ENCODE data around the gene PRPF39.

The PRPF39 gene

GRCh38 chr14:45083976-45084722 is at the start of gene PRPF39:
Gene PRPF39 (plus strand): TSS chr14:45084116. CDS start chr14:45095240, 11,124 bp downstream.
- DNase-seq, result peak; percentile 91
- in situ Hi-C loops (cut with HindIII; ENCODE audit: low pct_ligation_motif_present, low pct_unique_long_range_greater_than_20kb, low sequenced_read_pairs), result no loop called here

DNA sequence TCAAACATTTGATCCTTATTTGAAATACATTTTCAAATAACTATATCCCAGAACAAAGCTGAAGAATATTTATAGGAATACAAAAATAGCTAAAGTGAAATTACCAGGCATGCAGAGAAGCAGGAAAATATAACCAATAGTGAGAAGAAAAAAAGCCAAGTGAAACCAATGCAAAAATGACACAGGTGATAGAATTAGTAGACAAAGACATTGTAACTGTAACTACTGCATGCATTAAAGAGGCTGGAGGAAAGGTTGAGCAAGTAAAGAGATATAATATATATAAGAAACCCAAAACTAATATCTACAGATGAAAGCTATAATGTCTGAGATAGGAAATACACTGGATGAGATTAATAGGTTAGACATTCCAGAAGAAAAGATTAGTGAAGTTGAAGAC is 49.2 kb upstream of the PRPF39 start:
- DNase-seq, result no peak
- in situ Hi-C loops (cut with HindIII; ENCODE audit: low pct_ligation_motif_present, low pct_unique_long_range_greater_than_20kb, low sequenced_read_pairs), result no loop called here

DNA sequence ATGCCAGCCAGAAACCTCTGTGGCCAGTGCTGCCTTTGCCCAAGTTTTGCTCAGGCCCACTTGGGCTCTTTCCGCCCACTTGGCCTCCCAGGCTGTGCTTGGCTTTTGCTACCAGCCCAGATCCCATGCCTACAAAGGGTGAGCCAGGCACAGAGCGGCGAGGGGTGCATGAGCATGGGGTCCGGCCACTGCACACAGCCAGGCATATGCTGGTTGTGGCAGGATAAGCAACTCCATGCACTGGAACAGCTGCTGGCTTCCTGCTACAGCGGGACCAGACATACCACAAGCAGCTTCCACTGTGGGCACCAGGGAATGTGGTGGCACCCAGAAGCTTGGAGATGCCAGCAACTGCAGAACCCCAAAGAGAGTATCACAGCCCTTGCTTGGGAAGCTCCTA is 45.7 kb upstream of the PRPF39 start:
- no peak for DNase-seq
- in situ Hi-C loops (cut with HindIII; ENCODE audit: low pct_ligation_motif_present, low pct_unique_long_range_greater_than_20kb, low sequenced_read_pairs), result no loop called here

- in situ Hi-C loops (cut with HindIII; ENCODE audit: low pct_ligation_motif_present, low pct_unique_long_range_greater_than_20kb, low sequenced_read_pairs), result no loop called here
- peak; percentile 5 for DNase-seq
These were observed 45.1 kb upstream of the PRPF39 start for GRCh38 chr14:45038865-45039264.

DNA sequence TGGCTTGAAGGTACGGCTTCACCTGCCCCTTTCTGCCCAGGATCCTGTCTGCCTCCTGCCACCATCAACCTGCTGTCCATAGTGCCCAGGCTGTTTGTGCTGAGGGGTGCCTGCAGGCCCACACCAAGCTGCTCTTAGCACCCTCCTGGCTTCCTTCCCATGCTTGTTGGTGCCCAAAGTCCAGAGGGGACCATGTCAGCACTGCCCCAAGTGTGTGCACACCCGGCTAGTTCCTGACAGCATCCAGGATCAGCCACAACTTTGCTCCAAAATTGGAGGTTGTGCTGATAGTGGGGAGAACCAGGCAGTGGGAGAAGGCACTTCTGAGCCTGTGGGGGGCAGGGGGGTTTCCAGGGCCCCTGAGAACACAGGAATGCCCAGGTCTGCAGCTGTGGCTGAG is 44.5 kb upstream of the PRPF39 start:
- no peak for DNase-seq
- in situ Hi-C loops (cut with HindIII; ENCODE audit: low pct_ligation_motif_present, low pct_unique_long_range_greater_than_20kb, low sequenced_read_pairs), result no loop called here

- in situ Hi-C loops (cut with HindIII; ENCODE audit: low pct_ligation_motif_present, low pct_unique_long_range_greater_than_20kb, low sequenced_read_pairs), result no loop called here
- no peak for DNase-seq
These were observed 42.3 kb upstream of the PRPF39 start for GRCh38 chr14:45041641-45042040.

- in situ Hi-C loops (cut with HindIII; ENCODE audit: low pct_ligation_motif_present, low pct_unique_long_range_greater_than_20kb, low sequenced_read_pairs), result no loop called here
- no peak for DNase-seq
These were observed 39.3 kb upstream of the PRPF39 start for GRCh38 chr14:45044638-45045037.

GRCh38 chr14:45048385-45048784 is 35.5 kb upstream of the PRPF39 start:
- in situ Hi-C loops (cut with HindIII; ENCODE audit: low pct_ligation_motif_present, low pct_unique_long_range_greater_than_20kb, low sequenced_read_pairs), result no loop called here
- DNase-seq, result no peak

DNA sequence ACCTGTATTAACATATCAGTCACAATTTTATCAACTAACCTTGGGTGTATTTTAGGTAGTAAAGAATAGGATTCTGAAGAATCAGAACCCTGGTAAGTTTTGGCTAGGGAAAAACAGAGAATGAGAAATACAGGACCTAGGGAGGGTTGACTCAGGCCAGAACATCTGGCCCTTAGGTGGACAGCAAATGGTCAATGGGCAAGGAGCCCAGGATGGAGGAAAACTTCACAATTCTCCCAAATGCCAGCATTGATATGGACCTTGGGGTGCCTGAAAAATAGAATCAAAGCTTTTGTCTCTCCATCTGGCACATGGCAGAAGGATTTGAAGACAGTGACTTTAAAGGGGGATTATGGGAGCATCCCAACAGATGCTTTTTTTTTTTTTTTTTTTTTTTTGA is 32.7 kb upstream of the PRPF39 start:
- DNase-seq, result no peak
- in situ Hi-C loops (cut with HindIII; ENCODE audit: low pct_ligation_motif_present, low pct_unique_long_range_greater_than_20kb, low sequenced_read_pairs), result no loop called here

- in situ Hi-C loops (cut with HindIII; ENCODE audit: low pct_ligation_motif_present, low pct_unique_long_range_greater_than_20kb, low sequenced_read_pairs), result no loop called here
- no peak for DNase-seq
These were observed 32.0 kb upstream of the PRPF39 start for GRCh38 chr14:45051896-45052295.

DNA sequence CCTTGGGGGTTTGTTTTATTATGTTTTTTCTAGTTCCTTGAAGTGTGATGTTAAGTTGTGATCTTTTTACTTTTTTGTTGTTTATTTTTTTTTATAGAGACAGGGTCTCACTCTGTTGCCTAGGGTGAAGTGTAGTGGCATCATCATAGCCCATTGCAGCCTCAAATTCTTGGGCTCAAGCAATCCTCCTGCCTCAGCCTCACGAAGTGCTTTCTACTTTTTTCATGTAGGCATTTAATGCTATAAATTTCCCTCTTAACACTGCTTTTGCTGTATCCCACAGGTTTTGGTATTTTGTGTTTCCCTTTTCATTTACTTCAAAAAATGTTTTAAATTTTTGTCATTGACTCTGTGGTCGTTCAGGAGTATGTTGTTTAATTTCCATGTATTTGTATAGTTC is 26.6 kb upstream of the PRPF39 start:
- in situ Hi-C loops (cut with HindIII; ENCODE audit: low pct_ligation_motif_present, low pct_unique_long_range_greater_than_20kb, low sequenced_read_pairs), result no loop called here
- DNase-seq, result no peak

DNA sequence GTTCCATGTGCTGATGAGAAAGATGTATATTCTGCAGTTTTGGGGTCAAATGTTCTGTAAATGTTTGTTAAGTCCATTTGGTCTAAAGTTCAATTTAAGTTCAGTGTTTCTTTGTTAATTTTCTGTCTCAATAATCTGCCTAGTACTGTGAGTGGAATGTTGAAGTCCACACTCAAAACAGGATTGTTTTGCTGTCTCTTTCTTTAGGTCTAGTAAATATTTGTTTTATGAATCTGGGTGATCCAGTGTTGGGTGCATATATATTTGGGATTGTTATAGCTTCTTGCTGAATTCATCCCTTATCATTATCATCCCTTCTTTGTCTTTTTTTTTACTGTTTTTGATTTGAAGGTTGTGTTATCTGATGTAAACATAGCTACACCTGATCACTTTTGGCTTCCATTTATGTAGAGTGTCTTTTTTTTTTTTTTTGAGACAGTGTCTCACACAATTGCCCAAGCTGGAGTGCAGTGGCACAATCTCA is 26.0 kb upstream of the PRPF39 start:
- in situ Hi-C loops (cut with HindIII; ENCODE audit: low pct_ligation_motif_present, low pct_unique_long_range_greater_than_20kb, low sequenced_read_pairs), result no loop called here
- DNase-seq, result no peak

DNA sequence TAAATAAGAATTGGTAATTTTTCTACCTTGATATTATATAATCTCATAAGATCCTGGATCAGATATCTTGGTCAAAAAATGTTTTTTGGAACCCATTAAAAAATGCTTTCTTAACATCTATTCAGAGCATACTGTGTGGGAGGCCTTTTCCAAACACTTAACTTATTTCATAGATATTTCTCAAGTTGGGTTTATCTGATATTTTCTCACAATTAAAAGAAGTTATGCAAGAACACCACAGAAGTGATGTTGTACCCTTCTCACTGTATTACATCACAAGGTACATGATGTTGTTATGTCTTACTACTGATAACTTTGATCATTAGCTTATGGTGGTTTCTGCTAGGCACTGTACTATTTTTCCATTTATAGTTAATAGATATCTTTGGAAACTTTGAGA is 23.4 kb upstream of the PRPF39 start:
- in situ Hi-C loops (cut with HindIII; ENCODE audit: low pct_ligation_motif_present, low pct_unique_long_range_greater_than_20kb, low sequenced_read_pairs), result no loop called here
- no peak for DNase-seq

DNA sequence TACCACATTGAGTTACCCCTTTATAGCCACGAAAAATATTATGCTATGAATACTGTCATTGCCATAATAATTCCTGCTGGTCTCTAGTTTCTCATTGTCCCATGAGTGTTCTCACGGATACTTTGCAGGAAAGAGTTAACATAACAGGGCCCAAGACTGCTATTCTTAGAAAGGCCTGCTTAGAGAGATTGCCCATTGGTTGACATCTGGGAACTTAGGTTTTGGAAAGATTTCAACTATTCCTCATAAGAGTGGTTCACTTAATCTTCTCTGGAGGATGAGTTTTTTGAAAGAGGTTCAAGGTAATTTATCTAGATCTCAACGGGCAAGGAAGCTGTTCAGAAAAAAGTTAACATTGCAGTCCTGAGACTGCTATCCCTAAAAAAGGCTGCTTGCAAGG is 18.4 kb upstream of the PRPF39 start:
- in situ Hi-C loops (cut with HindIII; ENCODE audit: low pct_ligation_motif_present, low pct_unique_long_range_greater_than_20kb, low sequenced_read_pairs), result no loop called here
- DNase-seq, result no peak

- in situ Hi-C loops (cut with HindIII; ENCODE audit: low pct_ligation_motif_present, low pct_unique_long_range_greater_than_20kb, low sequenced_read_pairs), result no loop called here
- DNase-seq, result no peak
These were observed 18.0 kb upstream of the PRPF39 start for GRCh38 chr14:45065956-45066355.

- in situ Hi-C loops (cut with HindIII; ENCODE audit: low pct_ligation_motif_present, low pct_unique_long_range_greater_than_20kb, low sequenced_read_pairs), result no loop called here
- no peak for DNase-seq
These were observed 17.2 kb upstream of the PRPF39 start for GRCh38 chr14:45066667-45067066.

GRCh38 chr14:45068396-45068795 is 15.5 kb upstream of the PRPF39 start:
- in situ Hi-C loops (cut with HindIII; ENCODE audit: low pct_ligation_motif_present, low pct_unique_long_range_greater_than_20kb, low sequenced_read_pairs), result no loop called here
- DNase-seq, result no peak

- in situ Hi-C loops (cut with HindIII; ENCODE audit: low pct_ligation_motif_present, low pct_unique_long_range_greater_than_20kb, low sequenced_read_pairs), result no loop called here
- no peak for DNase-seq
These were observed 13.7 kb upstream of the PRPF39 start for GRCh38 chr14:45070215-45070614.

GRCh38 chr14:45072126-45072525 is 11.8 kb upstream of the PRPF39 start:
- DNase-seq, result no peak
- in situ Hi-C loops (cut with HindIII; ENCODE audit: low pct_ligation_motif_present, low pct_unique_long_range_greater_than_20kb, low sequenced_read_pairs), result no loop called here

GRCh38 chr14:45073231-45073879 is 10.6 kb upstream of the PRPF39 start:
- in situ Hi-C loops (cut with HindIII; ENCODE audit: low pct_ligation_motif_present, low pct_unique_long_range_greater_than_20kb, low sequenced_read_pairs), result no loop called here
- no peak for DNase-seq
